Loucy (cell line): ENCODE data around the gene RAB22A.
A peak's percentile ranks its signal among the peaks of the same experiment; 100 is the strongest.

ENCODE experiments used
- H2AFZ ChIP-seq: fragments of 200-600 bp; sonication (generic); 2 replicates; pipeline ENCODE4 v1.6.0; 2016; ENCODE audit warnings: antibody characterized with exemption, mild to moderate bottlenecking, low read length, moderate library complexity
- H3F3A ChIP-seq: fragments of 200-600 bp; 2 replicates; pipeline ENCODE4 v1.6.0; 2016; ENCODE audit warnings: antibody characterized with exemption, low read depth, mild to moderate bottlenecking
- H3K27me3 ChIP-seq: fragments of 200-600 bp; sonication (generic); 2 replicates; pipeline ENCODE4 v1.6.1; 2014; ENCODE audit warnings: low read length, mild to moderate bottlenecking; ENCODE audit not compliant: insufficient read depth, poor library complexity, severe bottlenecking
- H3K36me3 ChIP-seq: fragments of 200-600 bp; sonication (generic); 2 replicates; pipeline ENCODE4 v1.6.1; 2016; ENCODE audit warnings: low read length; ENCODE audit not compliant: insufficient read depth
- H3K4me1 ChIP-seq: fragments of 200-600 bp; sonication (generic); 2 replicates; pipeline ENCODE4 v1.5.1; 2014; ENCODE audit warnings: low read length, mild to moderate bottlenecking; ENCODE audit not compliant: insufficient read depth, poor library complexity, severe bottlenecking
- H3K4me2 ChIP-seq: fragments of 200-600 bp; sonication (generic); 2 replicates; pipeline ENCODE4 v1.6.0; 2014; ENCODE audit warnings: antibody characterized with exemption, low read length, low read depth, mild to moderate bottlenecking; ENCODE audit not compliant: poor library complexity, severe bottlenecking
- H3K4me3 ChIP-seq: fragments of 200-600 bp; sonication (generic); 2 replicates; pipeline ENCODE4 v1.5.1; 2014; ENCODE audit warnings: low read length, mild to moderate bottlenecking, mixed read lengths; ENCODE audit not compliant: poor library complexity, severe bottlenecking
- H3K79me2 ChIP-seq: fragments of 200-600 bp; sonication (generic); 2 replicates; pipeline ENCODE4 v1.6.1; 2014; ENCODE audit warnings: low read length; ENCODE audit not compliant: insufficient read depth
- H3K9ac ChIP-seq: fragments of 200-600 bp; sonication (generic); 2 replicates; pipeline ENCODE4 v1.6.0; 2014; ENCODE audit warnings: mild to moderate bottlenecking, low read depth, low read length, moderate library complexity; ENCODE audit not compliant: poor library complexity, severe bottlenecking
- H3K9me2 ChIP-seq: fragments of 200-600 bp; sonication (generic); replicated peaks from 2 replicates; pipeline ENCODE4 v1.6.1; 2016; ENCODE audit warnings: low read depth, low read length, mixed read lengths
- H3K9me3 ChIP-seq: fragments of 200-600 bp; sonication (generic); 2 replicates; pipeline ENCODE4 v1.6.1; 2014; ENCODE audit warnings: mild to moderate bottlenecking, antibody characterized with exemption, low read length, low read depth; ENCODE audit not compliant: insufficient read depth
- H4K20me1 ChIP-seq: fragments of 200-600 bp; sonication (generic); 2 replicates; pipeline ENCODE4 v1.6.0; 2014; ENCODE audit warnings: antibody characterized with exemption, low read length, mild to moderate bottlenecking; ENCODE audit not compliant: insufficient read depth, poor library complexity, severe bottlenecking
- CTCF ChIP-seq: fragments of 200-600 bp; sonication (generic); conservative IDR thresholded peaks from 2 replicates; pipeline ENCODE4 v1.5.1; 2014; ENCODE audit warnings: mild to moderate bottlenecking, antibody characterized with exemption, low read length
- EZH2phosphoT487 ChIP-seq: fragments of 200-600 bp; IDR thresholded peaks from 2 replicates; pipeline ENCODE4 v1.6.1; 2018; ENCODE audit warnings: antibody characterized with exemption, mild to moderate bottlenecking, moderate library complexity, borderline replicate concordance

Gene RAB22A

GRCh38 chr20:58287638-58288037 is 21.9 kb upstream of the RAB22A start:
- H3K9me3 ChIP-seq = no peaks in the 10 kb centered on the region
- peaks cover 10% of the 10 kb centered on the region for H3K4me1 ChIP-seq
- H3K4me2 ChIP-seq = no peak overlapping the region
- H3K36me3 ChIP-seq = no peaks in the 10 kb centered on the region
- no peaks in the 10 kb centered on the region for H3K27me3 ChIP-seq
- no peaks in the 10 kb centered on the region for H3F3A ChIP-seq
- no peak overlapping the region for H3K9ac ChIP-seq
- no peaks in the 10 kb centered on the region for H3K9me2 ChIP-seq
- no peaks in the 10 kb centered on the region for H4K20me1 ChIP-seq
- H2AFZ ChIP-seq = peak overlapping the region; percentile 16; the same call in 1 of the 2 replicates
- no peaks in the 10 kb centered on the region for H3K79me2 ChIP-seq
- no peak overlapping the region for H3K4me3 ChIP-seq
- TF ChIP-seq EZH2phosphoT487 (no peak), CTCF (no peak)

GRCh38 chr20:58289143-58289542 is 20.4 kb upstream of the RAB22A start:
- H3K4me3 ChIP-seq = no peak overlapping the region
- H3K79me2 ChIP-seq = no peaks in the 10 kb centered on the region
- no peaks in the 10 kb centered on the region for H4K20me1 ChIP-seq
- H3K9ac ChIP-seq = no peak overlapping the region
- no peaks in the 10 kb centered on the region for H3K9me2 ChIP-seq
- TF ChIP-seq EZH2phosphoT487 (no peak), CTCF (no peak)
- no peak overlapping the region for H2AFZ ChIP-seq
- H3K9me3 ChIP-seq = no peaks in the 10 kb centered on the region
- no peaks in the 10 kb centered on the region for H3K36me3 ChIP-seq
- H3K4me1 ChIP-seq = peaks cover 13% of the 10 kb centered on the region
- H3K4me2 ChIP-seq = no peak overlapping the region
- H3K27me3 ChIP-seq = no peaks in the 10 kb centered on the region
- no peaks in the 10 kb centered on the region for H3F3A ChIP-seq

- Histone ChIP-seq H3K9me2 (no peaks in the 10 kb centered on the region), H4K20me1 (no peaks in the 10 kb centered on the region)
- no peak for TF ChIP-seq EZH2phosphoT487
- TF ChIP-seq CTCF = no peak
These were observed 16.1 kb upstream of the RAB22A start for GRCh38 chr20:58293453-58293852.

More at GRCh38 chr20:58293453-58293852, 16.1 kb upstream of the RAB22A start:
- Histone ChIP-seq H3K4me2 (no peak overlapping the region), H3K9ac (no peak overlapping the region), H3K4me1 (peaks cover 2% of the 10 kb centered on the region), H3K4me3 (no peak overlapping the region), H3K79me2 (no peaks in the 10 kb centered on the region), H3K36me3 (no peaks in the 10 kb centered on the region), H3F3A (no peaks in the 10 kb centered on the region), H3K27me3 (no peaks in the 10 kb centered on the region), H3K9me3 (no peaks in the 10 kb centered on the region), H2AFZ (peak overlapping the region; percentile 51; the same call in 1 of the 2 replicates)
